Vagina (tissue), 2 donors: ENCODE results near the gene HTT-AS.

Experiments
- POLR2A ChIP-seq, 2 donors: fragments of 450-650 bp; IDR thresholded peaks; one replicate each; pipeline ENCODE4 v1.6.1; 2017; ENCODE audit warnings: antibody characterized with exemption in 2 of 2, mild to moderate bottlenecking in 2 of 2, moderate library complexity in 2 of 2
- TF ChIP-seq, protein P1 (sequence below), 3 experiments: fragments of 450-650 bp in 2 of 3; fragments of 200-600 bp in 1 of 3; sonication (generic) in 1 of 3; IDR thresholded peaks; one replicate each; pipeline ENCODE4 v1.5.1; 2017 to 2019; ENCODE audit warnings: antibody characterized with exemption in 3 of 3, mild to moderate bottlenecking in 2 of 3, moderate library complexity in 2 of 3

GRCh38 chr4:3026540-3026939, 47.8 kb downstream of the HTT-AS start:
- TF ChIP-seq, protein P1, sequence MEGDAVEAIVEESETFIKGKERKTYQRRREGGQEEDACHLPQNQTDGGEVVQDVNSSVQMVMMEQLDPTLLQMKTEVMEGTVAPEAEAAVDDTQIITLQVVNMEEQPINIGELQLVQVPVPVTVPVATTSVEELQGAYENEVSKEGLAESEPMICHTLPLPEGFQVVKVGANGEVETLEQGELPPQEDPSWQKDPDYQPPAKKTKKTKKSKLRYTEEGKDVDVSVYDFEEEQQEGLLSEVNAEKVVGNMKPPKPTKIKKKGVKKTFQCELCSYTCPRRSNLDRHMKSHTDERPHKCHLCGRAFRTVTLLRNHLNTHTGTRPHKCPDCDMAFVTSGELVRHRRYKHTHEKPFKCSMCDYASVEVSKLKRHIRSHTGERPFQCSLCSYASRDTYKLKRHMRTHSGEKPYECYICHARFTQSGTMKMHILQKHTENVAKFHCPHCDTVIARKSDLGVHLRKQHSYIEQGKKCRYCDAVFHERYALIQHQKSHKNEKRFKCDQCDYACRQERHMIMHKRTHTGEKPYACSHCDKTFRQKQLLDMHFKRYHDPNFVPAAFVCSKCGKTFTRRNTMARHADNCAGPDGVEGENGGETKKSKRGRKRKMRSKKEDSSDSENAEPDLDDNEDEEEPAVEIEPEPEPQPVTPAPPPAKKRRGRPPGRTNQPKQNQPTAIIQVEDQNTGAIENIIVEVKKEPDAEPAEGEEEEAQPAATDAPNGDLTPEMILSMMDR (IDR thresholded peaks at IDR 0.05): no peak
- TF ChIP-seq POLR2A (IDR thresholded peaks at IDR 0.05): no peak
